ENCODE data around the gene LIME1.
"Not testable (repeated sequence)": the region's sequence is repeated elsewhere in the genome, so short reads cannot be mapped to it uniquely, and the experiment has no call there.

The LIME1 gene

GRCh38 chr20:63708301-63709148 lies 27.9 kb upstream of the LIME1 start:
- DNase-seq: peak in 2 of 5 experiments; percentile 7 to 18

- DNase-seq: no peak
Measured at GRCh38 chr20:63709149-63709527, 27.3 kb upstream of the LIME1 start.

GRCh38 chr20:63711085-63711645 lies 25.3 kb upstream of the LIME1 start:
- DNase-seq: no peak

- DNase-seq: no peak
Measured at GRCh38 chr20:63712191-63712590, 24.3 kb upstream of the LIME1 start.

GRCh38 chr20:63714858-63715257 lies 21.6 kb upstream of the LIME1 start:
- DNase-seq: peak in 1 of 5 experiments; percentile 15

- DNase-seq: no peak
Measured at GRCh38 chr20:63718996-63719395, 17.5 kb upstream of the LIME1 start.

- DNase-seq: not testable (repeated sequence)
Measured at GRCh38 chr20:63722967-63723622, 13.4 kb upstream of the LIME1 start.

- not testable (repeated sequence) for DNase-seq
Measured at GRCh38 chr20:63730189-63730733, 6.2 kb upstream of the LIME1 start.

- DNase-seq: no peak
Measured at GRCh38 chr20:63731410-63731809, 5.1 kb upstream of the LIME1 start.

GRCh38 chr20:63732118-63733095 lies 4.1 kb upstream of the LIME1 start:
- no peak for DNase-seq

GRCh38 chr20:63733117-63733516 lies 3.3 kb upstream of the LIME1 start:
- DNase-seq: no peak

- no peak for DNase-seq
Measured at GRCh38 chr20:63733579-63734081, 2.8 kb upstream of the LIME1 start.

- no peak for DNase-seq
Measured at GRCh38 chr20:63734111-63734945, 2.1 kb upstream of the LIME1 start.

- no peak for DNase-seq
Measured at GRCh38 chr20:63734946-63735858, 1.3 kb upstream of the LIME1 start.

- peak in 3 of 5 experiments; percentile 58 to 79 (median 70) for DNase-seq
Measured at GRCh38 chr20:63736893-63737694, 630 bp downstream of the LIME1 start.

- no peak for DNase-seq
Measured at GRCh38 chr20:63737695-63737944, 1.2 kb downstream of the LIME1 start.

GRCh38 chr20:63737945-63738686 lies 1.7 kb downstream of the LIME1 start:
- peak in 2 of 5 experiments; percentile 22 to 68 for DNase-seq

GRCh38 chr20:63738687-63739129 lies 2.2 kb downstream of the LIME1 start:
- peak in 2 of 5 experiments; percentile 35 to 56 for DNase-seq
